GM18519 (cell line): ENCODE results near the gene CPO.
A peak's percentile ranks its signal among the peaks of the same experiment; 100 is the strongest.

Experiments used
- ATAC-seq: cut with Tn5 transposase; IDR thresholded peaks from one replicate; pipeline ENCODE4 v1.9.1; 2021; ENCODE audit warnings: mild to moderate bottlenecking, moderate library complexity; ENCODE audit not compliant: unreplicated experiment, low FRiP score

The CPO gene

GRCh38 chr2:206970589-206971360 is 31.5 kb downstream of the CPO start:
- ATAC-seq = no peak

GRCh38 chr2:206971805-206972204 is 32.5 kb downstream of the CPO start:
- ATAC-seq = no peak

- ATAC-seq = no peak
These were observed 35.2 kb downstream of the CPO start for GRCh38 chr2:206974551-206974950.

GRCh38 chr2:206978746-206979145 is 39.4 kb downstream of the CPO start:
- no peak for ATAC-seq

GRCh38 chr2:206979365-206979764 is 40.0 kb downstream of the CPO start:
- no peak for ATAC-seq

GRCh38 chr2:206979922-206980321 is 40.6 kb downstream of the CPO start:
- ATAC-seq = no peak

GRCh38 chr2:206980413-206980812 is 41.1 kb downstream of the CPO start:
- no peak for ATAC-seq

GRCh38 chr2:206981086-206981674 is 41.9 kb downstream of the CPO start:
- no peak for ATAC-seq

GRCh38 chr2:206981739-206982340 is 42.5 kb downstream of the CPO start:
- ATAC-seq = no peak

- ATAC-seq = no peak
These were observed 43.1 kb downstream of the CPO start for GRCh38 chr2:206982360-206982955.

- ATAC-seq = no peak
These were observed 44.0 kb downstream of the CPO start for GRCh38 chr2:206983161-206983859.

GRCh38 chr2:206984206-206984605 is 44.9 kb downstream of the CPO start:
- no peak for ATAC-seq

GRCh38 chr2:206986943-206987342 is 47.6 kb downstream of the CPO start:
- ATAC-seq = no peak

GRCh38 chr2:206987810-206988209 is 48.5 kb downstream of the CPO start:
- ATAC-seq = no peak

GRCh38 chr2:206988884-206989283 is 49.6 kb downstream of the CPO start:
- no peak for ATAC-seq

GRCh38 chr2:206989311-206989710 is 50.0 kb downstream of the CPO start:
- ATAC-seq = peak; percentile 82

- no peak for ATAC-seq
These were observed 51.0 kb downstream of the CPO start for GRCh38 chr2:206990360-206990759.

GRCh38 chr2:206991070-206991469 is 51.8 kb downstream of the CPO start:
- ATAC-seq = no peak

GRCh38 chr2:206993396-206993911 is 54.1 kb downstream of the CPO start:
- no peak for ATAC-seq

GRCh38 chr2:206993964-206994363 is 54.6 kb downstream of the CPO start:
- ATAC-seq = no peak
